ENCODE results near the gene STX5. TPM values are rescaled to one million over a fixed set of nuclear protein-coding genes. Genes with fewer than 3 reads are reported as not detected.

STX5 gene
- polyA plus RNA-seq, 3 donors = 29.6 to 40.2 (median 32.2) TPM

Other genes starting within 250 kb of the STX5 start
- gene TUT1, start 240.5 kb downstream of the STX5 start, polyA plus RNA-seq = 10 to 100 TPM; 15.8 to 16.2 (median 15.9) TPM
- 10 to 100 TPM; 17.3 to 72.4 (median 48.1) TPM for gene MTA2, start 230.2 kb downstream of the STX5 start, polyA plus RNA-seq
- 100 to 1,000 TPM in 1 of 3 donors, 10 to 100 TPM in 2; 23.6 to 103 (median 79.4) TPM for gene EML3, start 219.3 kb downstream of the STX5 start, polyA plus RNA-seq
- gene ROM1, start 218.8 kb downstream of the STX5 start, polyA plus RNA-seq = 10 to 100 TPM in 2 of 3 donors, 1 to 10 TPM in 1; 3.6 to 25.6 (median 21.1) TPM
- gene B3GAT3, start 210.1 kb downstream of the STX5 start, polyA plus RNA-seq = 10 to 100 TPM; 25.0 to 42.7 (median 39.8) TPM
- 100 to 1,000 TPM in 1 of 3 donors, 10 to 100 TPM in 2; 61.7 to 122 (median 86.9) TPM for gene GANAB, start 185.4 kb downstream of the STX5 start, polyA plus RNA-seq
- gene INTS5, start 178.7 kb downstream of the STX5 start, polyA plus RNA-seq = 10 to 100 TPM in 1 of 3 donors, 1 to 10 TPM in 2; 6.6 to 12.2 (median 7.8) TPM
- gene C11orf98, start 166.8 kb downstream of the STX5 start, polyA plus RNA-seq = 10 to 100 TPM; 46.5 to 78.3 (median 72.4) TPM
- 10 to 100 TPM in 2 of 3 donors, 1 to 10 TPM in 1; 9.7 to 18.6 (median 11.6) TPM for gene CSKMT, start 166.7 kb downstream of the STX5 start, polyA plus RNA-seq
- gene UQCC3, start 160.4 kb downstream of the STX5 start, polyA plus RNA-seq = 10 to 100 TPM in 2 of 3 donors, 1 to 10 TPM in 1; 9.4 to 16.0 (median 10.2) TPM
- 1 to 10 TPM; 2.4 to 5.2 (median 4.4) TPM for gene LBHD1, start 159.8 kb downstream of the STX5 start, polyA plus RNA-seq
- gene UBXN1, start 153.0 kb downstream of the STX5 start, polyA plus RNA-seq = 100 to 1,000 TPM; 127 to 237 (median 188) TPM
- gene LRRN4CL, start 142.5 kb downstream of the STX5 start, polyA plus RNA-seq = 10 to 100 TPM in 2 of 3 donors, 1 to 10 TPM in 1; 4.3 to 39.1 (median 17.7) TPM
- gene BSCL2, start 124.6 kb downstream of the STX5 start, polyA plus RNA-seq = 10 to 100 TPM; 45.9 to 61.7 (median 46.3) TPM
- under 1 TPM in 2 of 3 donors, not detected in 1; 0.09 to 0.12 TPM for gene GNG3, start 124.4 kb downstream of the STX5 start, polyA plus RNA-seq
- gene HNRNPUL2, start 104.6 kb downstream of the STX5 start, polyA plus RNA-seq = 10 to 100 TPM; 17.2 to 34.2 (median 23.1) TPM
- 10 to 100 TPM; 15.1 to 30.1 (median 16.2) TPM for gene TTC9C, start 103.6 kb downstream of the STX5 start, polyA plus RNA-seq
- 1 to 10 TPM; 1.7 to 4.2 (median 2.9) TPM for gene ZBTB3, start 77.9 kb downstream of the STX5 start, polyA plus RNA-seq
- gene POLR2G, start 70.5 kb downstream of the STX5 start, polyA plus RNA-seq = 100 to 1,000 TPM in 1 of 3 donors, 10 to 100 TPM in 2; 53.7 to 104 (median 86.3) TPM
- 10 to 100 TPM; 13.1 to 18.2 (median 14.7) TPM for gene TAF6L, start 60.7 kb downstream of the STX5 start, polyA plus RNA-seq
- 10 to 100 TPM; 46.0 to 65.1 (median 48.4) TPM for gene TMEM179B, start 44.6 kb downstream of the STX5 start, polyA plus RNA-seq
- 10 to 100 TPM; 16.2 to 19.9 (median 19.3) TPM for gene TMEM223, start 40.0 kb downstream of the STX5 start, polyA plus RNA-seq
- 10 to 100 TPM; 45.1 to 85.1 (median 68.3) TPM for gene NXF1, start 26.6 kb downstream of the STX5 start, polyA plus RNA-seq
- gene TEX54, start 790 bp upstream of the STX5 start, polyA plus RNA-seq = not detected
- 10 to 100 TPM; 21.3 to 52.5 (median 37.5) TPM for gene WDR74, start 7.5 kb upstream of the STX5 start, polyA plus RNA-seq
- 100 to 1,000 TPM in 2 of 3 donors, 10 to 100 TPM in 1; 62.6 to 146 (median 103) TPM for gene SLC3A2, start 48.8 kb upstream of the STX5 start, polyA plus RNA-seq
- gene CHRM1, start 89.3 kb upstream of the STX5 start, polyA plus RNA-seq = under 1 TPM in 1 of 3 donors, not detected in 2; 0.10 TPM
- gene SLC22A6, start 152.9 kb upstream of the STX5 start, polyA plus RNA-seq = not detected
- gene SLC22A8, start 183.8 kb upstream of the STX5 start, polyA plus RNA-seq = not detected

Data from adipose tissue (tissue), 3 donors.